DOHH2 (cell line): ENCODE results near the gene CDK14.
A peak's percentile ranks its signal among the peaks of the same experiment; 100 is the strongest.
"Not testable (repeated sequence)": the region's sequence is repeated elsewhere in the genome, so short reads cannot be mapped to it uniquely, and the experiment has no call there.

Source experiments
- H3F3A ChIP-seq: fragments of 200-600 bp; sonication (generic), shearing (Covaris generic); 2 replicates; pipeline ENCODE4 v1.6.0; 2016; ENCODE audit warnings: antibody characterized with exemption, mild to moderate bottlenecking; ENCODE audit not compliant: control insufficient read depth, insufficient read depth
- H3K27ac ChIP-seq: fragments of 200-600 bp; sonication (generic); 2 replicates; pipeline ENCODE4 v1.5.1; 2014; ENCODE audit warnings: low read depth, mild to moderate bottlenecking, low read length, moderate library complexity
- H3K27me3 ChIP-seq: fragments of 200-600 bp; sonication (generic); 2 replicates; pipeline ENCODE4 v1.6.1; 2014; ENCODE audit warnings: mild to moderate bottlenecking, low read length, mixed read lengths; ENCODE audit not compliant: control insufficient read depth
- H3K36me3 ChIP-seq: fragments of 200-600 bp; sonication (generic); 2 replicates; pipeline ENCODE4 v1.6.1; 2014; ENCODE audit warnings: mild to moderate bottlenecking, low read length, moderate library complexity, mixed read lengths; ENCODE audit not compliant: control insufficient read depth
- H3K4me1 ChIP-seq: fragments of 200-600 bp; sonication (generic); 2 replicates; pipeline ENCODE4 v1.6.1; 2014; ENCODE audit warnings: mild to moderate bottlenecking, low read length, mixed read lengths; ENCODE audit not compliant: control insufficient read depth
- H3K4me2 ChIP-seq: fragments of 200-600 bp; sonication (generic); 2 replicates; pipeline ENCODE4 v1.6.0; 2014; ENCODE audit warnings: mild to moderate bottlenecking, low read length, moderate library complexity
- H3K4me3 ChIP-seq: fragments of 200-600 bp; sonication (generic); 2 replicates; pipeline ENCODE4 v1.5.1; 2014; ENCODE audit warnings: mild to moderate bottlenecking, low read length, mixed read lengths
- H3K79me2 ChIP-seq: fragments of 200-600 bp; sonication (generic); 2 replicates; pipeline ENCODE4 v1.6.1; 2014; ENCODE audit warnings: mild to moderate bottlenecking, low read length, mixed read lengths; ENCODE audit not compliant: control insufficient read depth
- H3K9me2 ChIP-seq: fragments of 200-600 bp; sonication (generic); replicated peaks from 2 replicates; pipeline ENCODE4 v1.6.1; 2014; ENCODE audit warnings: mild to moderate bottlenecking, low read length, mixed read lengths; ENCODE audit not compliant: control insufficient read depth
- H3K9me3 ChIP-seq: fragments of 200-600 bp; sonication (generic); 2 replicates; pipeline ENCODE4 v1.6.1; 2014; ENCODE audit warnings: antibody characterized with exemption, low read length, mixed read lengths; ENCODE audit not compliant: control insufficient read depth, insufficient read depth
- H4K20me1 ChIP-seq: fragments of 200-600 bp; sonication (generic); 2 replicates; pipeline ENCODE4 v1.6.0; 2014; ENCODE audit warnings: low read depth, mild to moderate bottlenecking, antibody characterized with exemption, low read length, moderate library complexity; ENCODE audit not compliant: control insufficient read depth, insufficient read depth
- EZH2phosphoT487 ChIP-seq: fragments of 200-600 bp; sonication (generic); IDR thresholded peaks from 2 replicates; pipeline ENCODE4 v1.6.1; 2017; ENCODE audit warnings: borderline replicate concordance, mild to moderate bottlenecking, antibody characterized with exemption, low read length, moderate library complexity, mixed read lengths
- TF ChIP-seq, protein P1 (sequence below): fragments of 200-600 bp; sonication (generic); IDR thresholded peaks from one replicate; pipeline ENCODE4 v1.5.1; 2014; ENCODE audit warnings: antibody characterized with exemption, mild to moderate bottlenecking, low read depth, low read length; ENCODE audit not compliant: poor library complexity, severe bottlenecking

CDK14 gene

DNA sequence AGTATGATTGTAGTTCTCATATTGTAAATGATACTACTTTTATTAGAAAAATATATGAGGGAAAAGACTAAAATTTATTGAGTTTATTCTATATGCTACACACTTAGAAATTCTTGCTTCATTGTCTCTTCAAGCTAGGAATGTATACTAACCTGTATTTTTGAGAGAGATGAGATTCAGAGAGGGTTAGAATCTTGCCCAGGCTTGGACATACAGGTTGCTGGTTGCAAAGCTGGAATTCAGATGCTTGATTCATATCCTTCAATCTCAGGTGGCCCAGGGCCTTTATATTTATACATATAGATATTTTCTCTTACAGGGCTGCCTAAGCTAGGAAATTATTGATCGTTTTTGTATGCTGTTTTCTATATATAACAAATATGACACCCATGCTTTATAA lies 324.2 kb downstream of the CDK14 start:
- Histone ChIP-seq H3K9me3 (no peaks in the 10 kb centered on the region), H3K36me3 (peaks cover 53% of the 10 kb centered on the region), H4K20me1 (no peaks in the 10 kb centered on the region), H3K27me3 (no peaks in the 10 kb centered on the region), H3K79me2 (no peaks in the 10 kb centered on the region), H3F3A (no peaks in the 10 kb centered on the region), H3K4me3 (no peak overlapping the region), H3K4me2 (no peak overlapping the region), H3K9me2 (no peaks in the 10 kb centered on the region), H3K27ac (no peak overlapping the region), H3K4me1 (no peaks in the 10 kb centered on the region)
- TF ChIP-seq EZH2phosphoT487: no peak
- TF ChIP-seq, protein P1, sequence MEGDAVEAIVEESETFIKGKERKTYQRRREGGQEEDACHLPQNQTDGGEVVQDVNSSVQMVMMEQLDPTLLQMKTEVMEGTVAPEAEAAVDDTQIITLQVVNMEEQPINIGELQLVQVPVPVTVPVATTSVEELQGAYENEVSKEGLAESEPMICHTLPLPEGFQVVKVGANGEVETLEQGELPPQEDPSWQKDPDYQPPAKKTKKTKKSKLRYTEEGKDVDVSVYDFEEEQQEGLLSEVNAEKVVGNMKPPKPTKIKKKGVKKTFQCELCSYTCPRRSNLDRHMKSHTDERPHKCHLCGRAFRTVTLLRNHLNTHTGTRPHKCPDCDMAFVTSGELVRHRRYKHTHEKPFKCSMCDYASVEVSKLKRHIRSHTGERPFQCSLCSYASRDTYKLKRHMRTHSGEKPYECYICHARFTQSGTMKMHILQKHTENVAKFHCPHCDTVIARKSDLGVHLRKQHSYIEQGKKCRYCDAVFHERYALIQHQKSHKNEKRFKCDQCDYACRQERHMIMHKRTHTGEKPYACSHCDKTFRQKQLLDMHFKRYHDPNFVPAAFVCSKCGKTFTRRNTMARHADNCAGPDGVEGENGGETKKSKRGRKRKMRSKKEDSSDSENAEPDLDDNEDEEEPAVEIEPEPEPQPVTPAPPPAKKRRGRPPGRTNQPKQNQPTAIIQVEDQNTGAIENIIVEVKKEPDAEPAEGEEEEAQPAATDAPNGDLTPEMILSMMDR: no peak

DNA sequence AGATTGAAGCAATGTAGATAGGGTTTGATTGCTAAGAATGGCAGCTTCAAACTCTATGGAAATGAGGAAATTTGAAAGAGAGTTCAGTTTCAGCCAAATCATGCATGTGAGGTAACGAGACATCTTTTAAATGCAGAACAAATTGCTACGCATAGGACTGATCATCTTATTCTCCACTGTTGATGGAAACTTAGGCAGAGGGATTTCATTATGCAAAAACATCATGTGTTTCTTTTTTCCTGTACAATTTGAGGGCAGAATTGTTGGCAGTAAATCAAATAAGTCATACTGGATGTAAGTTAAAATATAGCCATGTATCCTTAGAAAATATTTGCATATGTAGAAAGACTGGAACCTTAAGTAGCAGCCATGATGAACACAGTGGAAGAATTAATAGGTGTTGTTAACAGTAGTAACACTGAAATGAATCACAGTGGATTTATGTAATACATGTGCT lies 327.4 kb downstream of the CDK14 start:
- H3K27me3 ChIP-seq: no peaks in the 10 kb centered on the region
- H3K4me3 ChIP-seq: no peak overlapping the region
- H3K79me2 ChIP-seq: no peaks in the 10 kb centered on the region
- H3K9me2 ChIP-seq: no peaks in the 10 kb centered on the region
- no peaks in the 10 kb centered on the region for H3K9me3 ChIP-seq
- H3K4me2 ChIP-seq: no peak overlapping the region
- peaks cover 35% of the 10 kb centered on the region for H3K36me3 ChIP-seq
- no peaks in the 10 kb centered on the region for H4K20me1 ChIP-seq
- TF ChIP-seq EZH2phosphoT487: no peak
- TF ChIP-seq, protein P1: no peak
- H3K4me1 ChIP-seq: no peaks in the 10 kb centered on the region
- H3K27ac ChIP-seq: no peak overlapping the region
- no peaks in the 10 kb centered on the region for H3F3A ChIP-seq

DNA sequence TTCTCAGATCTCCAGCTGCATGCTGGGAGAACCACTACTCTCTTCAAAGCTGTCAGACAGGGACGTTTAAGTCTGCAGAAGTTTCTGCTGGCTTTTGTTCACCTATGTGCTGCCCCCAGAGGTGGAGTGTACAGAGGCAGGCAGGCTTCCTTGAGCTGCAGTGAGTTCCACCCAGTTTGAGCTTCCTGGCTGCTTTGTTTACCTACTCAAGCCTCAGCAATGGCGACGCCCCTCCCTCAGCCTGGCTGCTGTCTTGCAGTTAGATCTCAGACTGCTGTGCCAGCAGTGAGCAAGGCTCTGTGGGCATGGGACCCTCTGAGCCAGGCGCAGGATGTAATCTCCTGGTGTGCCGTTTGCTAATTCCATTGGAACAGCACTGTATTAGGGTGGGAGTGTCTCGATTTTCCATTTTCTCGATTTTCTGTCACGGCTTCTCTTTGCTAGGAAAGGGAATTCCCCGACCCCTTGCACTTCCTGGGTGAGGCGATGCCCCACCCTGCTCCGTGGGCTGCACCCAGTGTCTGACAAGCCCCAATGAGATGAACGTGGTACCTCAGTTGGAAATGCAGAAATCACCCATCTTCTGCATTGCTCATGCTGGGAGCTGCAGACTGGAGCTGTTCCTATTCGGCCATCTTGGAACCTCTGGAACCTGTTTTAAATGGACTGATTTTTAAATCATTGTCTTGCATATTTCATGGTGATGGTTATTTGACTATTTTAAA lies 332.7 kb downstream of the CDK14 start:
- not testable (repeated sequence) for H3K4me1 ChIP-seq, H3K27me3 ChIP-seq, H4K20me1 ChIP-seq, H3K27ac ChIP-seq, H3F3A ChIP-seq, H3K4me3 ChIP-seq, H3K79me2 ChIP-seq, H3K4me2 ChIP-seq, H3K9me2 ChIP-seq, H3K9me3 ChIP-seq
- H3K36me3 ChIP-seq: peaks cover 24% of the 10 kb centered on the region
- TF ChIP-seq, protein P1: peak; percentile 23
